GM21786 (cell line): ENCODE results near the gene FMNL2.
A peak's percentile ranks its signal among the peaks of the same experiment; 100 is the strongest.
"Not testable (repeated sequence)": the region's sequence is repeated elsewhere in the genome, so short reads cannot be mapped to it uniquely, and the experiment has no call there.

ENCODE experiments used
- ATAC-seq: cut with Tn5 transposase; IDR thresholded peaks from one replicate; pipeline ENCODE4 v1.9.1; 2021; ENCODE audit not compliant: unreplicated experiment

The FMNL2 gene

DNA sequence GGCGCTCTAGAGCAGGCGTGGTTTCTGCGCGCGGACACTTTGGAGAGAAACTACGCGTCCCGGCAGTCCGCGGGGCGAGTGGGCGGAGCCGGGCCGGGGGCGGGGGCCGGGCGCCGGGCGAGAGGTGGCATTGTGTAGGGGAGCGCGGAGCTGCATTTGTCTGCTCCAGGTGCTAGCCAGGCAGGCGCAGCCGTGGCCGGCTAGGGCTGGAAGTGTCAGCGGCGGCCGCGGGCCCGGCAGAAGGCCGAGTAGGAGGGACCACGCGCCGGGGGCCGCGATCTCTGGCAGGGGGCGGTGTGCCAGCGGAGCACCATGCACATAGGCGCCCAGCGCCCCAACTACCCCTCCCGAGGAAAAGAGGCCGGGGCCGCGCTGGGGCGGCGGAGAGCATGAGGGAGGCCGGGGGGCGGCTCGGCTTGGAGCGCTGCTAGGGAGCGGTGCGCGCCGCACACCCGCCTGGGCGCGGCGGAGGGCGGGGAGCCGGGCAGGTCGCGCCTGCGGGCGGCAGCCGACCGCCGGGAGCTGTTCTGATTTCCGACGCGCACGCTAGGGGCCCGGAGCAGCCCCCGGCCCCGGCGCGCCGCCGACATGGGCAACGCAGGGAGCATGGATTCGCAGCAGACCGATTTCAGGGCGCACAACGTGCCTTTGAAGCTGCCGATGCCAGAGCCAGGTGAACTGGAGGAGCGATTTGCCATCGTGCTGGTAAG is at the start of gene FMNL2:
TSS of gene FMNL2 (plus strand) at position 159 of the 710 bp plus-strand sequence.
- ATAC-seq = peak; percentile 82

DNA sequence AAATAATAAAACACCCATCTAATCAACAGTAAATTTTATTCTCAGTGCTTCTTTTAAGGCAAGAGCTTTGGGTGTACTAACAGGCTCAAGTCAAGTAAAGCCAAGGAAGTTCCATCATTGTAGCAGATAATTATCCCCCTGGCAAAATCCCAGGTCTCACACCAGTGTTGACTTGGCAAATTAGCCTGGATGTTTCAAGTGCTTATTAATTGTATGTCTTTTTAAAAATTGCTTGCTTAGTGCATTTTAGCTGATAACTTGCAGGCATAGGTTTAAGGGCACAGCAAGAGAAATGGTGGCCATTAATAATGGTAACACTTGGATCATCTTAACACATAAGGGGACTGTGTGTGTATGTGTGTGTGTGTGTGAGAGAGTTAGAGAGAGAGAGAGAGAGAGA is 42.0 kb upstream of the FMNL2 start:
- ATAC-seq = no peak

DNA sequence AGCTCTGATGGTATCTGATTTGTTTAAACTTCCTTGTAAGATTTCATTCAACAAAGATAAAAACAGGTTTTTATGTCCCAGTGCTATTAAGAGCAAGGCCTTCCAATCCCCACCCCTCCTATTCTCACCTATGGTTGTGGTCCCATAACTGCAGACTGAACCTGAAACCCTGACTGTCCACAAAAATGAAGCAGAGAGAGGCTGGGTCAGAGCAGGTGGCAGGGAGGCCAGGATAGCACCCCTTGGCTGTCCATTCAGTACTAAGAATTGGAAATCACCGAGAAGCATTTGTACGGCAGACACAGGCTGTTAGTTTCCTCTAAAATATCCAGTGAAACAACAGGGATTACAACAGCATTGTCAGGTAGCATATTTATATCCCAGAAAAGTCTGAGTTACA is 37.3 kb upstream of the FMNL2 start:
- no peak for ATAC-seq

GRCh38 chr2:152298754-152299153 is 36.2 kb upstream of the FMNL2 start:
- no peak for ATAC-seq

DNA sequence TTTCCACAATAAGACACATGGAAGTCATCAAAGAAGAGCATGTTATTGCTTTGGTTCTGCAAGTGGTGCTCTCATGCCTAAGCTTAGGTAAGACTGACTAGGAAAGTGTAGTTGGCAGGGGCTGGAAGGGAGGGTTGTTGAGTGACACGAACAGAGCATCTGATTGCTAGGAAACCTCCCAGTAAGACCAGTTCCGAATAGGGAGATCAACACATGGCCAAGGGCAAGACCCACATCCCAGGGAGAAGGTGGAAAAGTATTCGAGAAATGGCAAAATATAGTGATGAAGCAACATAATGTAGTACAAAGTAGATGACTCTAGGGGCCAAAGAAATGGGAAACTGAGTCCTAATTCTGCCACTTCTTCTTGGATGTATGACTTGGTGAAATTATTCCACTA is 33.8 kb upstream of the FMNL2 start:
- ATAC-seq = no peak

- ATAC-seq = no peak
Measured at GRCh38 chr2:152303951-152304350, 31.0 kb upstream of the FMNL2 start.

- ATAC-seq = no peak
Measured at GRCh38 chr2:152304836-152305235, 30.1 kb upstream of the FMNL2 start.

GRCh38 chr2:152307863-152308262 is 27.1 kb upstream of the FMNL2 start:
- no peak for ATAC-seq

DNA sequence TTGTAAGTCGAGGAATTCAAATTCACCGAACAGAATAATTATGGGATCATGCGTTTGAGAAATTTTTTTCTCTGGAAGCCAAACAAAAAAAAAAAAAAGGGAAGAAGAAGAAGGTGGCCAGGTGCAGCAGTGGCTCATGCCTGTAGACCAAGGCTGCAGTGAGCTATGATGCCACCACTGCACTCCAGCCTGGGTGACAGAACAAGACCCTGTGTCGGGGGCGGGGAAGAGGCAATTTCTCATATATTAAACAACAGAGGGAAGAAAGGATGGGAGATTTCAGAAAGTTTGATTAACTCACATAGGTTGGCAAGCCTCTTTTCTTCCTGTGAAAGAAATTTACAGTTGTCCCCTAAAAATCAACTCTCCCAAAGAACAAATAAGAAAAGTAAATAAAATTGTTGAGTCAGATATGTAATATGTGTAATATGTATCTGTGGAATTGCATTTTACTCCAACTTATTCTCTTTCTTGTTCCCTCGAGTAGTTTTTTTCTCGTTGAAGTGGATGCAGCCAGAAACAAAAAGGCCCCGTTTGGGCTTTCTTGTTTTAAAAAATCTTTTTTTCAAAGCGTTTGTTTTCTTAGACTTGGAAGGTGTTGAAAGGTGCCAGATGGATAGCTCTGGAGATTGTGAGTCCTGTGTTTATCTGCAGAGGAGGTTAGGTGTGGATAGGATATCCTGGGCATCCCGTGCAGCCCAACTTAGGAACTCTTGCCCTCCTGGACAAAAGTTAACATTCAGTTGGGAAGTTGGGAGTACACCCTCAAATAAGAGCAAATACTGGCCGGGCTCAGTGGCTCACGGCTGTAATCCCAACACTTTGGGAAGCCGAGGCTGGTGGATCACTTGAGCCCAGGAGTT is 25.4 kb upstream of the FMNL2 start:
- ATAC-seq = no peak

GRCh38 chr2:152319822-152320570 is 15.0 kb upstream of the FMNL2 start:
- no peak for ATAC-seq

GRCh38 chr2:152320814-152321213 is 14.2 kb upstream of the FMNL2 start:
- ATAC-seq = no peak

GRCh38 chr2:152322222-152322621 is 12.8 kb upstream of the FMNL2 start:
- ATAC-seq = no peak

DNA sequence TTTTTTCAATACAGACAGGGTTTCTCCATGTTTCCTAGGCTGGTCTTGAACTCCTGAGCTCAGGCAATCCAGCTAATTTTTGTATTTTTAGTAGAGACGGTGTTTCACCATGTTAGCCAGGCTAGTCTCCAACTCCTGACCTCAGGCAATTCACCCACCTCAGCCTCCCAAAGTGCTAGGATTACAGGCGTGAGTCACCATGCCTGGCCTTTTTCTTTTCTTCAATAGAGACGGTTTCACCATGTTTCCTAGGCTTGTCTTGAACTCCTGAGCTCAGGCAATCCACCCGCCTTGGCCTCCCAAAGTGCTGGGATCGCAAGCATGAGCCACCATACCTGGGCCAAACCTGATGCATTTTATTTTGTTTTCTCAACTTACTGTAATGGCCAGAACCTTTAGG is 9.8 kb upstream of the FMNL2 start:
- ATAC-seq = not testable (repeated sequence)

DNA sequence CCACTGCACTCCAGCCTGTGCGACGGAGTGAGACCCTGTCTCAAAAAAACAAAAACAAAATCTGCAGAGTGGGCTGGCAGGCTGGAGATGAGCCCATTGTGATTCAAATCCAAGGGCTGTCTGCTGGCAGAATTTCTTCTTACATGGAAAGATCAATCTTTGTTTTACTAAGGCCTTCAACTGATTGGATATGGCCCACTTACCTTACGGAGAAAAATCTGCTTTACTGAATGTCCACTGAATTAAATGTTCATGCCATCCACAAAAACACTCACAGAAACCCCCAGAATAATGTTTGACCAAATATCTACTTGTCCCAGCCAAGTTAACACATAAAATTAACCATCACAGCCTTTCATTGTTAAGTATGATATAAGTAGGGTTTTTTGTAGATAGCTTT is 8.3 kb upstream of the FMNL2 start:
- ATAC-seq = no peak

GRCh38 chr2:152328013-152328412 is 7.0 kb upstream of the FMNL2 start:
- no peak for ATAC-seq

GRCh38 chr2:152330235-152330866 is 4.6 kb upstream of the FMNL2 start:
- ATAC-seq = no peak

- no peak for ATAC-seq
Measured at GRCh38 chr2:152334701-152335015, 316 bp upstream of the FMNL2 start.

GRCh38 chr2:152335726-152336118 is 748 bp downstream of the FMNL2 start:
- ATAC-seq = no peak

DNA sequence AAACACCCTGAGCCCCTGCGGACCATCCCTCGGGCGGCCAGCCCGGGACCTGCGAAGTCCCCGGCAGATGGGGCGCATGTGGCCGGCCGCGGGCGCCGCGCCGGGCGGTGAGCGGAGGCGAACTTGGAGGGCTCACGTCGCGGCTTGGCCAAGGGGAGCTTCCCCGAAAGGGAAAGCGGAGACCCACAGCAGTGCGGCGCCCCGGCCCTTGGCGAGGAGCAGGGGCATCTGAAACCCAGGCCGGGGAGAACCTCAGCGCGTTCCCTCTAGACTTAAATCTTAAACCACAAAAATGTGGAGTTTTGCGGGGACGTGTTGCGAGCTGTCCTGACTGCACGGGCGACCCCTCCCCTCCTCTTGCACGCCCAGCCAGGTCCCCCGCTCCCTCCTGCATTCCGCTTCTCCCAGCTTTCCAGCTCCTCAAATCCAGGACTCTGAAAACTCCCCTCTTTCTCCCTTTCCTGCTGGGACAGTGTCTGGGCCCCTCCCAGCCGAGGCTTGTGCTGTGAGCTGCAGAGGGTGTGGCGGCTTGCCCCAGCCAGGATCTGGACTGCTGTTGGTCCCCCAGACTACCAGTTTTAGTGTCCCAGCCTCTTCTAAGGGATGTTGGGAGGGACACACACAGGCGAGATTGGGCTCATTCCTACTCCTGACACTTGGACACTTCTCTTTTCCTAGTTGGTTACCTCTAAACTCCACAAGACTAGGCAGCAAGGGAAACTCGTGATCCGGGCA is 1.3 kb downstream of the FMNL2 start:
- no peak for ATAC-seq

GRCh38 chr2:152336854-152337510 is 2.0 kb downstream of the FMNL2 start:
- ATAC-seq = no peak
